ENCODE data around the gene ADISSP.

The ADISSP gene

GRCh38 chr20:3788685-3789155 lies 21.2 kb upstream of the ADISSP start:
- no peak for DNase-seq (ENCODE audit: low read depth)
- H3K4me3 ChIP-seq (ENCODE audit: low read depth, low read length): no peak overlapping the region

DNA sequence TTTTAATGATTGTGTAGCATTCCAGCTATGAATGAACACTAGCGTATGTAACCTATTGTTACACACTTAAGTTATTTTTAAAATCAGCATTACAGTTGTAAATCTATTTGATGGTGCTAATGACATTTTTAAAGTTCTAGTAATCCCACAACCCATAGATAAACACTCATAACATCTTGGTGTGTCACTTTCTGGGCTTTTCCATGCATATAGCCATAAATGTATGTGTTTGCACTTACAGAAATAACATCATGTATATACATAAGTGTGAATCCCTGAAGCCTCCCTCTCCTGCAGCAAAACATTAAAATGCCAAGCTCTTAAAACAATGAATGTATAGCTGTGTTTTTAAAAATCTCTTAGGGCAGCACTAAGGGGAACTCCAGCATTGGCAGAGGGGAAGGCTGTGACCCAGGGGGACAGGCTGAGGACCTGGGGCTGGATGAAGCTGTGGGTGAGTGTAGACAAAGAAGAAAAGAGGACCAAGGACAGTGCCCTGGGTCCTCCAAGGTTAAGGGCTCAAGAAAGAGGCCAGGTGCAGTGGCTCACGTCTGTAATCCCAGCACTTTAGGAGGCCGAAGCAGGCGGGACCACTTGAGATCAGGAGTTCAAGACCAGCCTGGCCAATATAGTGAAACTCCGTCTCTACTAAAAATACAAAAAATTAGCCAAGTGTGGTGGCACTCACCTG lies 19.9 kb upstream of the ADISSP start:
- DNase-seq (ENCODE audit: low read depth): no peak
- H3K4me3 ChIP-seq (ENCODE audit: low read depth, low read length): peak overlapping the region; percentile 47

More at GRCh38 chr20:3788685-3789155, 21.2 kb upstream of the ADISSP start:
- TF ChIP-seq, protein P1, sequence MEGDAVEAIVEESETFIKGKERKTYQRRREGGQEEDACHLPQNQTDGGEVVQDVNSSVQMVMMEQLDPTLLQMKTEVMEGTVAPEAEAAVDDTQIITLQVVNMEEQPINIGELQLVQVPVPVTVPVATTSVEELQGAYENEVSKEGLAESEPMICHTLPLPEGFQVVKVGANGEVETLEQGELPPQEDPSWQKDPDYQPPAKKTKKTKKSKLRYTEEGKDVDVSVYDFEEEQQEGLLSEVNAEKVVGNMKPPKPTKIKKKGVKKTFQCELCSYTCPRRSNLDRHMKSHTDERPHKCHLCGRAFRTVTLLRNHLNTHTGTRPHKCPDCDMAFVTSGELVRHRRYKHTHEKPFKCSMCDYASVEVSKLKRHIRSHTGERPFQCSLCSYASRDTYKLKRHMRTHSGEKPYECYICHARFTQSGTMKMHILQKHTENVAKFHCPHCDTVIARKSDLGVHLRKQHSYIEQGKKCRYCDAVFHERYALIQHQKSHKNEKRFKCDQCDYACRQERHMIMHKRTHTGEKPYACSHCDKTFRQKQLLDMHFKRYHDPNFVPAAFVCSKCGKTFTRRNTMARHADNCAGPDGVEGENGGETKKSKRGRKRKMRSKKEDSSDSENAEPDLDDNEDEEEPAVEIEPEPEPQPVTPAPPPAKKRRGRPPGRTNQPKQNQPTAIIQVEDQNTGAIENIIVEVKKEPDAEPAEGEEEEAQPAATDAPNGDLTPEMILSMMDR (IDR thresholded peaks at IDR 0.05; ENCODE audit: insufficient read depth, low read depth, low read length, missing control alignments): no peak

DNA sequence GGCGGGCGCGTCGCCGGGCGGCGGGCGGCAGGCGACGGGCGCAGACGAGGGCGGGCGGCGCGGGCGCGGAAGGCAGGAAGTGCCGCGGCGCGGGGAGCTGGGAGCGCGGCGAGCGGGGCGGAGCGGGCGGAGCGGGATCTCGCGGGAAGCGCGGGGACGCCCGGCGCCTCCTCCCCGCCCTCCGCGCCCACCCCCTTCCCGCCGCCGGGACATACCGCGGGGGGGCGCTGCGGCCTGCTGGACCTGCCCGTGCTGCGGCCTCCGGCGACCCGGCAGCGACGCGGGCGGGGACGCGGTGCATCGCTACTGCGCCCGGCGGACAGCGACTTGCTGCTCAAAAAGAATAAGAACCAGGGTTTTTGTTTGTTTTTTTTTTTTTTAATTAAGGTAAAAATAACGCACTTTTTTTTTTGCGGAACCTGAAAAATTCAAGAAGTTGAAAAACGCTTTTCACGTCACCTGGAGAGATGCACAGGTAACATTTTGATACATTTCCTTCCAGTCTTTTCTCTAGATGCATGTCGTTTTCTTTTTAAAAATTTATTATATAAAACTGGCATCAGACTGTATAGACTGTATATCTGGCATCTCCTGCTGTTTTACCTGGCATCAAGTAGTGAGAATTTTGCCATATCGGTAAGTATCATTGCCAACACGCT lies 19.2 kb upstream of the ADISSP start, which contains the start of gene CENPB:
Gene CENPB (minus strand): TSS at position 76 of the 659 bp plus-strand sequence. CDS start 257 bp downstream, outside the sequence.
- DNase-seq (ENCODE audit: low read depth): peak; percentile 94
- TF ChIP-seq, protein P1 (IDR thresholded peaks at IDR 0.05; ENCODE audit: insufficient read depth, low read depth, low read length, missing control alignments): peak; percentile 80
- H3K4me3 ChIP-seq (ENCODE audit: low read depth, low read length): peak within 1 kb of the TSS; percentile 82

More for the DNA sequence above, 19.9 kb upstream of the ADISSP start:
- TF ChIP-seq, protein P1 (IDR thresholded peaks at IDR 0.05; ENCODE audit: insufficient read depth, low read depth, low read length, missing control alignments): no peak

GRCh38 chr20:3786126-3786484 lies 18.6 kb upstream of the ADISSP start:
- peak overlapping the region; percentile 82 for H3K4me3 ChIP-seq (ENCODE audit: low read depth, low read length)
- DNase-seq (ENCODE audit: low read depth): peak; percentile 73
- TF ChIP-seq, protein P1 (IDR thresholded peaks at IDR 0.05; ENCODE audit: insufficient read depth, low read depth, low read length, missing control alignments): no peak

GRCh38 chr20:3785240-3786125 lies 17.9 kb upstream of the ADISSP start:
- no peak for DNase-seq (ENCODE audit: low read depth)
- peak overlapping the region; percentile 82 for H3K4me3 ChIP-seq (ENCODE audit: low read depth, low read length)
- TF ChIP-seq, protein P1 (IDR thresholded peaks at IDR 0.05; ENCODE audit: insufficient read depth, low read depth, low read length, missing control alignments): no peak

GRCh38 chr20:3784863-3785239 lies 17.3 kb upstream of the ADISSP start:
- H3K4me3 ChIP-seq (ENCODE audit: low read depth, low read length): no peak overlapping the region
- TF ChIP-seq, protein P1 (IDR thresholded peaks at IDR 0.05; ENCODE audit: insufficient read depth, low read depth, low read length, missing control alignments): no peak
- DNase-seq (ENCODE audit: low read depth): no peak
